ENCODE measurements around the gene B9D1.
"Not testable (repeated sequence)": the region's sequence is repeated elsewhere in the genome, so short reads cannot be mapped to it uniquely, and the experiment has no call there.

B9D1 gene

DNA sequence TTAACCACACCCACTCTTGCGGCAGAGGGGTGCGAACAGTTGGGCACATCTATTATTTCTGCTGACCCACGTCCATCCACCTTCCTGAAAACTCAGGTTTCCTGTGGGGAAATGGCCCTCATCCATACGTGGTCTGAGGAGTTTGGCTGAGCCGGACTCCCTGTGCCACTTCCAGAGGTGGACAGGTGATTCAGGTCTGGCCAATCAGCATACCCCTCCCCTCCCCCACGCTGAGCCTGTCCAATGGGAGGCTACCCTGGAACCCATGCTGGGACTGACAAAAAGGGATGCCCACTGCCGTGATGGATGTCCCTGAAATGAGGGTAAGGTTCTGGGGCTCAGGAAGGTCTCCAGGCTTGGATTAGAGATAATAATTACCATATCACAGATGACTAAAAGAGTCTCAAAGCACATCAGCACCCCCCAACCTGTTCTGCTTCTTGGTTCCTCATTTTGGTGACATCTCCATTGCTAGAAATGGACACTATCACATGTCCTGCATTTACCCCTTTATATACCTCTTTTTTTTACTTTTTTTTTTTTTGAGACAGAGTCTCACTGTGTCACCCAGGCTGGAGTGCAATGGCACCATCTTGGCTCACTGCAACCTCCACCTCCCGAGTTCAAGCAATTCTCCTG, 10.5 kb upstream of the B9D1 start:
- no peak for DNase-seq

DNA sequence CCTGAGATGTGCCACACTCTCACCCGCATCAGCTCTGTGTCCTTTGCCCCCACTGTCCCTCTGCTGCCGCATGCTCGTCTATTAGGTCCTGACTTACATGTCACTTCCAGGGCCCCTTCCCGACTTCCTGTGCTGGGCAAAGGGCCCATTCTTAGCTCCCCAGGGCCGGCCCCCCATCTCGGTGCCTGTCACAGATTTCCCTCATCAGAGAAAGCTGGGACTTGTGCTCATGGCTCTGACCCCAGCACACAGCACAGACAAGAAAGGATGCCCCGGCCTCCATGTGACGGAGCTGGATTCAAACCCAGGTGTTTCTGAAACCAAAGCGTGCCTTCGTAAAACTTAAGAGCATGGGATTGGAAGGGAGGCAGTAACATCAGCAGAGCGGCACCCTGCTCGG, 9.9 kb upstream of the B9D1 start:
- no peak for DNase-seq

DNA sequence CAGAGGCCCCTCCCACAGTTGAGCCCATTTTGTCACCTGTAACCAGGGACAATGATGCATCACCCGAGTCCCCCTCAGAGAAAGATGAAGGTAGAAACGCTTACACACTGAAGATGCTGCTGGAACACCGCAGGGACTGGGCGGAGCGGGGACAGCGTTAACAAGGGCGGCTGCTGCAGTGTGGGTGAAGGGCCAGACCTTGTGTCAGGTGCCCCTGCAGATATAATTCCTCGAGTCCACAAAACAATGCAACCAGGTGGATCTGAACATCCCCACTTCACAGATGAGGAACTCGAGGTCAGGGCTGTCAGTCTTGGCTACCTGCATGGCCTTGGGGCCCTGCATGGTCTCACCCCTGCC, 9.5 kb upstream of the B9D1 start:
- DNase-seq: no peak

DNA sequence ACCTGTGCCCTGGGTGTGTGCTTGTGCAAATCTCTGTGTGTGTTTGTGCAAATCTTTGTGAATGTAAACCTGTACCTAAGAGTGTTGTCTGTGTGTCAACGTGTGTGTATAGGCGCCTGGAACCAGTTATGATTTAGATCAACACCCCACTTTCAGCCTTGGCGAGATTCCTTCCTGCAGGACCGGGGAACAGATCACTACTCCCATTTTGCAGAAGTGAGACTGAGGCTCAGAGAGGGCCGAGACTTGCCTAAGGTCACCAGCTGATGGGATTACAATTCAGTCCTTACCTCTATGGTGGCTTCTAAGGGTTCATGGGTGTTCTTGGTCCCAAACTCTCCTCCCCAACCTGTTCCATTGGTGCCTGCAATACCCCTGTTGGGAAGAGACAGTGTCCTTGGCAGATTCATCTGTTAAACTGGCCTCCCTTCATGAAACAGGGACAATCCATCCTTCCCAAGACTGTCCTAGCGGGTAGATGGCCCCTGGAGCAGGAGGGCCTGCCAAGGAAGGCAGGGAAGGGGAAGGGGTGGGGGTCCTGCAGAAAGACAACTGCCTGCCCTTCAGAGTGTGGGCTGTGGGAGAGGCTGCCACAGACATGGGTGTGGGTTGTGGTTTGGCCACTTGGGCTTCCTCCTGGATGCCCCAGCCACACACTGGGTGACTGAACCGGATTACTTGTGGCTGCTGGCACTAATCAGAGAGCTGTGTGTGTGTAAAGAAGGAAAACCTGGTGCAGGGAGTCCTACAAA, 8.9 kb upstream of the B9D1 start:
- DNase-seq: no peak

DNA sequence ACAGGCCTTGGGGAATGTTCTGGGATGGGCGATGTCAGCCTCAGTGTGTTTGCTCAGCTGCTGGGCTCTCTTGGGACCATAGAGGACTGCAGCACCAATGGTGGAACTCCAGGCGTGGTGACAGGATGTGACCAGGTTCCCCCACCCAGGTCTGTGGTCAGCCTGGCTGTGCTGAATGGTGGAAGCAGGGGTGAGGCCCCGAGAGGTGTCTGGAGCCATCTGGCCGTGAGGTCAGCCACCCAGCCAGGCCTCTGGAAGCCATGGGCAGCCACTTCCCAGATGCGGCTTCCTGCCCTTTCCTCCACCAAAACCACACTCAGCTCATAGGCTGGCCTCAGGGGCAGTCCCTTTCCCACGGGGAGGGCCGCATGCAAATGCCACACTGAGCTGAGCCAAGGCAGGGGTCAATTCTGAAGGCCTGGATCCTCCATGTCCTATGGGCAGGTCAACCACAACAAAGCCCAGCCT, 8.0 kb upstream of the B9D1 start:
- DNase-seq: no peak

DNA sequence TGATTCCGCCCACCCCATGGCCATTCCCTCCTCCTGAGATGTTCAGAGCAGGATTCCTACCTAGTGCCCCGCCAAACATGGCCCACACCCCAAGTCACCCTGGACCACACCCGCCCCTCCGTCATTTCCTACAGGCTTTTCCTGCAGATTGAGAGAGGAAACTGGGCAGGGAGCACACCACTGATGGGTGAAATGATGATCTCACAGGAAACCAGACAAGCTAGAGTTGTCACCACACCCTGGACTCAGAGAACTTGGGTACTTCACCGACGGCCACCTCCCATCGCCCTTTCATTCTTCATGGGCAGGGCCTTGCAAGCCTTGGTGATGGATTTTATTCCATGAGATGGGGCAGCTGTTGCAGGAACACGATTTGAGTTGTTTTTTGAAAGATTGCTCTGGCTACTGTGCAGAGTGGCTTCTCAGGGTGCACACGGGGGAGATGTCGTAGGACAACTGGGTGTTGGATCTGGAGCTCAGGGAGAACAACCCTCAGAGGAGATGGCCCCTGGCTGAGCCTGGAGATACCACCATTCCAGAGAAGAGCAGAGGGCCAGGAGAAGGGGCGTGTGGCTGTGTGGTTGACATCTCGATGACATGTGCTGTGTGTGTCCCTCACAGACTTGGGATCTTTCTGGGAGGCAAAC, 7.4 kb upstream of the B9D1 start:
- no peak for DNase-seq

DNA sequence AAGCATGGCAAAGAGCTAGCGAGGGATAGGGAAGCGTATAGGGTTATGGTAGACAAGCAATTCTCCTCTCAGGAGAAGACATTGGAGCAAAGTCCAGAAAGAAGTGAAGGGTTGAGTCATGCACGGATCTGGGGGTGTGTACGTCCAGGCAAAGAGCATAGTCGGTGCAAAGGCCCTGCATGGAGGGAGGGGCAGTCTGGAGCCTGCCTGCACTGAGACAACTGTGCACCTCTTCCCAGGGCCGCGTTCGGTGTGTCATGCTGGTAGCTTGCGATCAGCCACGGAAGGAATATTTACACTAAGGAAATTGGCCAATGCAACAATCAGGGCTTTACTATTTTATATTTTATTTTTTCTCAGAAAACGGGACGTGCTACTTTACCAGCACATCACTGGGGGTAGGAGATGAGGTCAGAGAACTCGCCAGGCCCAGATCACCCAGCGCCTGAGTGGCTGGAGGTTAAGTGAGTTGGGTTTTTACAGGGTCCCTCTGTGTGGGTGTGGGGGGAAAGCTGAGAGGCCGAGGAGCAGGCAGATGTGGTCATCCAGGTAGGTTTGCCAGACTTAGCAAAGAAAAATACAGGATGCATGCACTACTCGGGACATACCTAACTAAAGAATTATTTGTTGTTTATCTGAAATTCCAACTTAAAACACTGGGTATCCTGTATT, 6.7 kb upstream of the B9D1 start:
- no peak for DNase-seq

DNA sequence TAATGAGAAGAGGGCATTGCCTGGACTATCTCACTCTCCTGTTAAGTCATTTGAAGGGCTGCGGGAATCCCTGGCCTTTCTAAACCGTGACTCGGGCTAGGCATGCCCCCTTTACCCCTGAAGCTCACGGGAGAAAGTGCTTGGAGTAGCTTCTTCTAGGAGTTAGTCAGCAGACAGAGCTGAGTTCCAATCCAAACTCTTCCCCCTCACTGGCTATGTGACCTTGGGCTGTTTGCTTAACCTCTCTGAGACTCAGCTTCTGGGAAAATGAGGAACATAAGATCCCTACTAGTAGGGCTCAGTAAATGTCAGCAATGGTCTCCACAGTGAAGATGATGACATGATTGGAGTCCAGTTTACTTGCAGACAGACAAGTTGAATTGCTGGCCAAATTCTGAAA, 5.7 kb upstream of the B9D1 start:
- DNase-seq: no peak

DNA sequence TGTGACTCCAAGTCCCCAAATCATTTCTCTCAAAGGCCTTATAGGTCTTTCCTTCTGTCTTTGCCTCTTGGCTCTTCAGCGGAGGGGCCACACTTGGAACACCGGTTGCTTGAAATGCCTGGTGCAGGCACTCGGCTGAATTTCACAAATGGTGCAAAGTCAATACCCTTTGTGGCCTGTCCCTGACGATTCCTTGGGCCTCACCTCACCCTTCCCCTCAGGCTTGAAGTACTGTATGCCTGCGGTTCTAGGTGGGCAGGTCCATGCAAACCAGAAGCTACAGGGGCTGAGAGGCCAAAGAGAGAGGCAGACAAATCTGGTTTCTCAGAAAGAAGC, 4.1 kb upstream of the B9D1 start:
- no peak for DNase-seq

DNA sequence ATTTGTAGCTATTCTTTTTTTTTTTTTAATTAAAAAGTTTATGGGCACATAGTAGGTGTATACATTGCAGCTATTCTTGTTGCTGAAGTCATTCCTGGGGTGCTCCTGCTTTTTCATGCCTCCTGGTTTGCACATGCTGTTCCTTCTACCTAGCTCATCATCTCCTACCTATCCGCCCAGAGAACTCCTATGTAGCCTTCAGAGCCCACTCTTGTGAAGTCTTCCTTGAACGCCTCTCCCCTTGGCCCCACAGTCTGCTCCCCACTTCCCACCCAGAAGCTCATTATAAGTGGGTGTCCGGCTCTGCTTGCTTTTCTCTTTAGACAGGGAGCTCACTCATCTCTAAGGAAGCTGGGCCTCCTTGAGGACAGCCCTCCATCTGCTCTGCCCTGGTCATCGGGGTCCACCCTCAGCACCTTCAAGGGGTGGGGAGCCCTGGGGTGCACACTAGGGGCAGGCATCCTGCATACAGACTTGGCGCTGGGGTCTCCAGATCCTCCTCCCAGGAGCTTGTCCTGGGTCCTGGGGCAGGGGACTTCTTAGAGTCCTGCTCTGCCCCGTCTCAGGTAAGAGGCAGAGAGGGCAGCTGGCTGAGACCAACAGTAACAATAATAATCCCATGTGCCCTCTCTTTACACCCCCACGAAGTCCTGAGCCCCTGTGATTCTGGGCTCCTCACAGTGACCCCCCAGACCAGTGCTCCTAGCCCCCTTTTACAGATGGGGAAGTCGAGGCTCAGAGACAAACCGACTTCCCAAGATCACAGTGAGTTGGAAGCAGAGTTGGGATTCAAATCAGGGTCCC, 3.5 kb upstream of the B9D1 start:
- no peak for DNase-seq

DNA sequence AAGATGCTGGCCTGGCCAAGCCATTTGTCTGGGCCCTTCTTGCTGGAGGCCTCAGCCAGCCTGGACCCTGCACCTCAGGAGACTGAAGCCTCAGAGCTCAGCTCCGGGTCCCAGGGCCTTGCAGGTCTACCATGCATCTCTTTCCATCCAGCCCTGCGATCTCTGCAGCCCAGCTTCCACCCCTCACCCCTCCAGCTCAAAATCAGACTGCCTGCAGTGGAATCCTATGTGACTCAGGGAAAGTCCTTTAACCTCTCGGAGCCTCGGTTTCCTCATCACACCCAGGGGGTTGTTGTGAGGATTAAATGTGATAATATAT, 2.9 kb upstream of the B9D1 start:
- DNase-seq: no peak

DNA sequence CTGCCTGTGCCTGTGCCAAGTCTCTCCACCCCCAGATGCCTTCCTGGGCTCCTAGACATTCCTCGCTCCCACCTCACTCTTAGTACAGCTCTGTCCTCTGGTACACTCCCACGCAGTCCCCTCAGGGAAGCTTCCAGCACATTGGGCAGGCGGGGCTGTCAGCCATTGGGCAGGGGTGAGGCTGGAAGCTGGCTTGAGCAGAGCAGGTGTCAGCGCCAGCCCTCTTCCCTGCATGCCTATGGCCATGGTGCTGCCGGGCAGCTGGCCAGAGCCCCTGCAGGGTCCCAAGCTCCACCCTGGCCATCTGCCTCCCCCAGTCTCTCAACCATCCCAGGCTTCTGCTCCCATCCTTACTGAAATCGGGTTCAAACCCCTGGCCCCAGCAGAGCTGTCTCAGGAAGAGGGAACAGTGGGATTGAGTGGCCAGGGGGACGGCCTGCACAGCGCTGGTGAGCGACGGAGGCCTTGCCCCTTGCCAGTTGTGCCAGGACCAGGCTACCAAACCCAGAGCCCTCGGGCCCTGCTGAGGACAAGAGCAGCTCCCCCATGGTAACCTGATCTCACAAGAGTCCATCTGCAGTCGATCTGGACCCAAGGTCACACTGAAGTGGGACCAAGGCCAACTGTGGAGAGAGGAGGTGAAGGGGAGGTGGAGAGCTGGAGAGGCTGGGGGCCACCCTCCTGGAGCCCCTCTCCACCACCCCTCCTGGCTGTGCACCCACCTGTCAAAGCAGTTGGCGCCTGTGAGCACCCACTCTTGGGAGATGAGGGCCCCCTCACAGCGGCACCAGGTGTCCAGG, 2.4 kb upstream of the B9D1 start:
- DNase-seq: no peak

DNA sequence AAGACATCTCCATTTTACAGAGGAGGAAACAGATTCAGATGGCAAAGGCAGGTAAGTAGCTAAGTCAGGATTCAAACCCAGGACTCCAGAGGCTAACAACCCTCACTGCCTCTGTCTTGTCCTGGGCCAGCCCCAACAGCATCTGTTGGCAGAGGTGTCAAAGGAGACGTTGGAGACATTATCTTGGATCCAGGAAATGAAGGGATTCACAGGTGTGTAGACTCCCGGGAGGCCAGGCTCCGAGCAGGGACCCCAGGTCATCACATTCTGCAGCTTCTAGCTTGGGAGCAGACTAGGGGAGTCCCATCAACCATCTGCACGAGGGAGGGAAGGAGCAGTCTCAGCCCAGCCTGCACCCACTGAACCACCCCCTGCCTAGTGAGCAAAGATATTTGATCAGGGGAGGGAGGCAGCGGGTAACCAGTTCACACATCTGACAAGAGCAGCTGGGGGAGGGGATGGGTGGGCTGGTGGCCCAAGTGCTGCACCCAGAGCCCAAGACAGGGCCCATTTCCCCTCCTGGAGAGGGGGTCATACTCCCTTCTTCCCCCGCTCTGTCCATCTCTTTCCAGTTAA, 1.0 kb upstream of the B9D1 start:
- DNase-seq: no peak

DNA sequence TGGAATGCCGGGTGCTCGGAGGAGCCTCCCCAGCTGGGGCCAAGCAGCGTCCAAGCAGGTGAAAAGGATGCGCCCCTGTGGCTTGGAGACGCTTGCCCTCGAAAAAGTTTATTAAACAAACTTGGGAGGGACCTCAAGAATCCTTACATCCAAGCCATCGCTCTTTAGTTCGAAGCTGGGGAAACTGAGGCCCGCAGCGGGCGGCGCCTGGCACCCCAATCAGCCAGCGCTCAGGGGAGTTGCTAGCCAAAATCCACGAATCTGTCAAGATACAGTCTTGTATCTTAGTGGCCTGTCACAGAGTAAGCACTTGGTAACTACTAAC, 553 bp upstream of the B9D1 start:
- DNase-seq: no peak

DNA sequence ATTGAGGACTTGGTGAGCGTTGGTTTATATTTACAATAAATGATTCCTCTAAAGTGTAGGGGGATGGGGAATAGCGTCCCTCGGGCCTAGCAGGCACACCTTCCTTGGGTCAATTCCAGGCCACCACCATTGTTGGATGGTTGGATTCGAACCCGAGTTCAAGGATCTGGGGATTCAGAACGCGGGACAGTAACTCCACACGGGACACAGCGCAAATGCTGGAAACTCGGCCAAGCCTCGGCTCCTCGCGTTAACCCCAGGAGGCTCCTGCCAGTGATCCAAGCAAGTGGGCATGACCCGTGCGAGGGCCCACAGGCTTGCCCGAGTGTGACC, 613 bp downstream of the B9D1 start:
- no peak for DNase-seq

DNA sequence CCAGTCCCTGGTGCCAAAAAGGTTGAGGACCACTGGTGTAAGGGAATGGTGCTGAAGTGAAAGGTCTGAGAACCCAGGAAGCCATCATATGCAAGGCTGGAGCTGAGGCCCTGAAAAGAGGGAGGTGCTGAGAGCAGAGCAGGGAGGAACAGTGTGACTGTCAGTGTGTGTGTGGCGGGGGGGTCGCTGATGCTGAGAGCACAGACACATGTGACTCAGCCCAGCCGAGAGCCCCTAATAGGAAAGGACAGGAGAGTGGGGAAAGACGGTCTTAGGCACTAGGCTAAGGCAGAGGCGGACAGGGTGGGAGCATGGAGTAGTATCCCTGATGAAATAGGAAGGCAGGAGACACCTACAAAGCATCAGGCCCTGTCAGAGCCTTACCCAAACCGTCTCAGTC, 1.2 kb downstream of the B9D1 start:
- no peak for DNase-seq

DNA sequence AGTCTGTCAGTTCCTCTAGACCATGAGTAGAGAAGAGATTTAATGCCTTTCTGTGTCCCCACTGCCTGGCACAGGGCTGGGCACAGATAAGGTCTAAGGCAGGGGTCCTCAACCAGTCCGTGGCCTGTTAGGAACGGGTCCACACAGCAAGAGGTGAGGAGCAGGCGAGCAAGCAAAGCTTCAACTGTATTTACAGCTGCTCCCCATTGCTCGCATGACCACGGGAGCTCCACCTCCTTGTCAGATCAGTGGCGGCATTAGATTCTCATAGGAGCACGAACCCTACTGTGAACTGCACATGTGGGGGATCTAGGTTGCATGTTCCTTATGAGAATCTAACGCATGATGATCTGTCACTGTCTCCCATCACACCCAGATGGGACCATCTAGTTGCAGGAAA, 1.8 kb downstream of the B9D1 start:
- DNase-seq: no peak

DNA sequence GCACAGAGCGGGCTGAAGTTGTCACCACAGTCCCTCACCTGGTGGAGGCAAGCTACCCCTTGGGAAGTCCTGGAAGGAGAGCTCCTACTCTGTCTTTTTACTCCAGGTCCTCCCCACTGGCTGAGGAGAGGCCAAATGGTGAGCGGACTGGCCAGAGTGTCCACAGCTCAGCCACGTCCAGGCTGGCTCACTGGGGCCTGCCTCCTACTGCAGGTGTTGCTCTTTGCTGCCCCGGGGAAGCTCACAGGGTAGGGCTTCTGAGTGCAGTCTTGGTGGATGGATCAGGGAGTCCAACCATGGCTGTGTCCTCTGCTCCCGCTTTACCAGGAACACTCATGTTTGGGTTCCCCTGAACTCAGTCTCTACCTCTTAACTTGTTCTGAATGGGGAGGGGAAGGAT, 2.7 kb downstream of the B9D1 start:
- no peak for DNase-seq

DNA sequence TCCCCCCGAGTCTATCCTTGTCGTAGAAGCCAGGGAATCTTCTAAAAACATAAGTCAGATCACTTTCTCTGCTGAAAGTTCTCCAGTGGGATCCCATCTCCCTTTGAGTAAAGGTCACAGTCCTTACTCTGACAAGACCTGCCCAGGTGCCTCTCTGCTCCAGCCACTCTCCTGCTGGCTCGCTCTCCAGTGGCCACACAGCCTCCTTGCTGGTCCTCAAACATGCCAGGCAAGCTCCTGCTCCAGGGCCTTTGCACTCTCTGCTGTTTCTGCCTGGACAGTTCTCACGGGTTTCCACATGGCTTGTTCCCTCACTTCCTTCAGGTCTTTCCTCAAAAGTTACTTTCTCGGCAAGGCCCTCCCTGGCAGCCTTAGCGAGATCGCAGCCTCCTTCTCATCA, 3.4 kb downstream of the B9D1 start:
- no peak for DNase-seq

DNA sequence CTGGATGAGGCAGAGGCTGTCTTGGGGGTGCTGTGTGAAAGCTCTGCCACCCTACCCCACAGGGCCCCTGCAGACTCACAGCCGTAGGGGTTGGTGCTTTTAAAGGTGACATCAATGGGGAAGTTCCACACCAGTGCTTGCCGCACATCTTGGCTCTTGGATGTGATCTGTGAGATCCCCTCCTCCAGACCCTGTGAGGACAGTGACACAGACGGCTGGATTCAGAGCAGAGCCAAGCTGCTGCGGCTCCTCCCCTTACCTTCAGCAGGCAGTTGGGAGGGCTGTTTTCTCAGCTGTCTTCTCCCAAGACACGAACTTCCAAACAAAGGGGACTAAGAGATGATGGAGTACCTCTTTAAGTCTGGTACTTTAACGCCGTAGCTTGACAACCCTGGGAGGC, 4.8 kb downstream of the B9D1 start:
- DNase-seq: no peak

DNA sequence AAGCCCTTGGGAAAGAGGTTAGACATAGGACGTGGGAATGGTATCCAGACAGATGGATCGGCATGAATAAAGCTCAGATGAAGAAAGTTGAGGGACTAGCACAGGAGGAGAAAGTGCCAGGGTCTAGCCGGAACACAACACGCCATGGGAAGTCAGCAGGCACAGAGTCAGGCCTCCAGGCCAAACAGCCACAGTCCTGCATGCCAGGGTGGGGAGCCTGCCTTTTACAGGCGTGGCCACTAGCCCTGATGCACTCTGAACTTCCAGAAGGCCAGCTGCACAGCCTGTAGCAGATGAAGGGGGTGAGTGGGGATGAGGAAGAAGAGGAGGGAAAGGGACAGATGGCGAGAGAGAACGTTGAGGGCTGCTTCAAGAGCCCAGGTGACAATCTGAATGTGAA, 5.2 kb downstream of the B9D1 start:
- no peak for DNase-seq

DNA sequence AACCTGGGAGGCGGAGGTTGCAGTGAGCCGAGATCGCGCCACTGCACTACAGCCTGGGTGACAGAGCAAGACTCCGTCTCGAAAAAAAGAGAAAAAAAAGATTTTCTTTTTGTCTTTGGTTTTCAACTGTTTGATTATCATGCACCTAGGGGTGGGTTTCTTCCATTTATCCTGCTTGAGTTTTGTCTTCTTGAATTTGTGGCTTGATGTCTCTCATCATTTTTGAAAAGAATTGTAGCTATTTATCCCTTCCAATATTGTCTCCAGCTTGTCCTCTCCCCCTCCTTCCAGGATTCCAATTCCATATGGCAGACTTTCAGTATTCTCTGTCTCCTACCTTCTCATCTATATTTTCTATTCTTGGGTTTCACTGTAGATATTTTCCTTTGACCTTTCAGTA, 7.8 kb downstream of the B9D1 start:
- no peak for DNase-seq

DNA sequence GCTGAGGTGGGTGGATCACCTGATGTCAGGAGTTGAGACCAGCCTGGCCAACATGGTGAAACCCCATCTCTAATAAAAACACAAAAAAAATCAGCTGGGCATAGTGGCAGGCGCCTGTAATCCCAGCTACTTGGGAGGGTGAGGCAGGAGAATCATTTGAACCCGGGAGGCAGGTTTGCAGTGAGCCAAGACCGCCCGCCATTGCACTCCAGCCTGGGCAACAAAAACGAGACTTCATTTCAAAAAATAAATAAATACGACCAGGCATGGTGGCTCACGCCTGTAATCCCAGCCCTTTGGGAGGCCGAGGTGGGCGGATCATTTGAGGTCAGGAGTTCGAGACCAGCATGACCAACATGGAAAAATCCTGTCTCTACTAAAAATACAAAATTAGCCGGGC, 9.1 kb downstream of the B9D1 start:
- DNase-seq: not testable (repeated sequence)

All from NCI-H1930 (cell line).